Lower leg skin (tissue), 4 donors: Measurements from ENCODE around the gene TPP1. TPM values are rescaled to one million over a fixed set of nuclear protein-coding genes. Genes with fewer than 3 reads are reported as not detected.

Experiments
- DNase-seq, 2 donors: peaks; one replicate each; pipeline ENCODE4 v3.0.0-alpha.2; 2019; ENCODE audit warnings: low spot score in 2 of 2
- H3K4me3 ChIP-seq: fragments of 200-600 bp; sonication (generic); 2 replicates; pipeline ENCODE4 v1.5.1; 2017; ENCODE audit warnings: mild to moderate bottlenecking, low read depth; ENCODE audit not compliant: poor library complexity, severe bottlenecking
- CTCF ChIP-seq, 3 donors: fragments of 450-650 bp; IDR thresholded peaks; one replicate each; pipeline ENCODE4 v1.5.1; 2016; ENCODE audit warnings: antibody characterized with exemption in 3 of 3, mild to moderate bottlenecking in 3 of 3, moderate library complexity in 2 of 3
- POLR2A ChIP-seq, 2 donors: fragments of 450-650 bp; IDR thresholded peaks; one replicate each; pipeline ENCODE4 v1.6.1; 2016 to 2017; ENCODE audit warnings: antibody characterized with exemption in 2 of 2, mild to moderate bottlenecking in 1 of 2, moderate library complexity in 1 of 2
- WGBS, 2 donors: methylation state at CpG; one replicate each; pipeline ENCODE4 v1.1.5; 2018; 5-methylcytosine and 5-hydroxymethylcytosine counted together
- intact Hi-C: fragments of 100-400 bp; cut with DNase I; formaldehyde crosslinking; loops from one replicate; pipeline ENCODE4 v1.15.0; 2023; ENCODE audit warnings: low total_unique reads
- total RNA-seq, 4 donors: library from RNA; depleted of rRNA; stranded (reverse); fragments of >200 nt; gene quantifications; one replicate each; pipeline ENCODE4 v1.1.0, GENCODE V29; 2016

TPP1 gene
- total RNA-seq, 4 donors from 2014 or later = 49.6 to 65.3 (median 57.9) TPM

GRCh38 chr11:6563667-6564066 lies 55.6 kb downstream of the TPP1 start:
- H3K4me3 ChIP-seq = no peak overlapping the region
- WGBS, 2 donors = 80 to 82% methylated on average over 8 to 9 of the region's 10 CpGs
- TF ChIP-seq CTCF (IDR thresholded peaks at IDR 0.05) (no peak), POLR2A (IDR thresholded peaks at IDR 0.05) (no peak)
- intact Hi-C loops = no loop called here
- DNase-seq = no peak

GRCh38 chr11:6563121-6563619 lies 56.1 kb downstream of the TPP1 start:
- H3K4me3 ChIP-seq = no peak overlapping the region
- WGBS, 2 donors = 87 to 95% methylated on average over 4 of the region's 4 CpGs
- intact Hi-C loops = no loop called here
- no peak for TF ChIP-seq POLR2A (IDR thresholded peaks at IDR 0.05)
- no peak for TF ChIP-seq CTCF (IDR thresholded peaks at IDR 0.05)
- DNase-seq = no peak

Other genes starting within 250 kb of the TPP1 start
- gene SMPD1, start 228.9 kb downstream of the TPP1 start, total RNA-seq = 10 to 100 TPM; 49.2 to 91.6 (median 63.6) TPM
- 10 to 100 TPM; 19.7 to 23.4 (median 20.2) TPM for gene APBB1, start 200.3 kb downstream of the TPP1 start, total RNA-seq
- 1 to 10 TPM in 3 of 4 donors, under 1 TPM in 1; 0.42 to 1.2 (median 1.1) TPM for gene HPX, start 178.4 kb downstream of the TPP1 start, total RNA-seq
- 10 to 100 TPM; 19.2 to 24.1 (median 22.4) TPM for gene TRIM3, start 145.5 kb downstream of the TPP1 start, total RNA-seq
- 10 to 100 TPM; 56.6 to 77.5 (median 63.9) TPM for gene ARFIP2, start 138.1 kb downstream of the TPP1 start, total RNA-seq
- gene TIMM10B, start 137.9 kb downstream of the TPP1 start, total RNA-seq = 10 to 100 TPM; 20.1 to 28.0 (median 21.9) TPM
- gene DNHD1, start 122.1 kb downstream of the TPP1 start, total RNA-seq = 10 to 100 TPM in 2 of 4 donors, 1 to 10 TPM in 2; 5.9 to 13.6 (median 8.4) TPM
- 10 to 100 TPM; 14.9 to 22.7 (median 18.0) TPM for gene RRP8, start 15.8 kb downstream of the TPP1 start, total RNA-seq
- gene ILK, start 15.6 kb downstream of the TPP1 start, total RNA-seq = 10 to 100 TPM; 68.1 to 91.0 (median 74.8) TPM
- gene TAF10, start 7.2 kb downstream of the TPP1 start, total RNA-seq = 100 to 1,000 TPM in 1 of 4 donors, 10 to 100 TPM in 3; 41.1 to 105 (median 61.8) TPM
- gene DCHS1, start 36.4 kb upstream of the TPP1 start, total RNA-seq = 1 to 10 TPM; 4.0 to 9.0 (median 5.4) TPM
- gene MRPL17, start 63.9 kb upstream of the TPP1 start, total RNA-seq = 100 to 1,000 TPM in 1 of 4 donors, 10 to 100 TPM in 3; 16.8 to 115 (median 30.5) TPM
- gene OR2AG2, start 152.6 kb upstream of the TPP1 start, total RNA-seq = not detected
- gene OR2AG1, start 163.6 kb upstream of the TPP1 start, total RNA-seq = not detected
- gene OR6A2, start 180.3 kb upstream of the TPP1 start, total RNA-seq = not detected
- not detected for gene OR10A5, start 226.3 kb upstream of the TPP1 start, total RNA-seq
- not detected for gene OR10A2, start 243.6 kb upstream of the TPP1 start, total RNA-seq